AG04450 (cell line): ENCODE results near the gene CFAP57. TPM values are rescaled to one million over a fixed set of nuclear protein-coding genes. Genes with fewer than 3 reads are reported as not detected.

Experiments used
- CTCF ChIA-PET: fragments of 300-600, 350-600 bp; formaldehyde crosslinking; extraction: SDS; loops from one replicate; lab custom pipeline; 2022; ENCODE audit warnings: antibody characterized with exemption, inconsistent platforms; lab: Charles Lee
- POLR2A ChIA-PET: fragments of 350-600 bp; formaldehyde crosslinking; extraction: SDS; loops from one replicate; lab custom pipeline; 2021; ENCODE audit warnings: antibody characterized with exemption, inconsistent platforms; lab: Yijun Ruan, JAX
- DNase-seq: peaks from one replicate; pipeline ENCODE4 v3.0.0-alpha.2; 2011; ENCODE audit warnings: low read depth, low spot score
- H3K27ac ChIP-seq: one replicate; pipeline ENCODE4 v1.5.1; 2012; ENCODE audit warnings: low read depth, low read length, control low read depth
- H3K27me3 ChIP-seq: one replicate; pipeline ENCODE4 v1.6.0; 2012; ENCODE audit warnings: low read length; ENCODE audit not compliant: control insufficient read depth, insufficient read depth
- H3K4me3 ChIP-seq: 2 replicates; pipeline ENCODE4 v1.5.1; 2011; ENCODE audit warnings: mild to moderate bottlenecking, low read depth, low read length, control low read depth
- H3K9me3 ChIP-seq: 2 replicates; pipeline ENCODE4 v1.5.1; 2012; ENCODE audit warnings: low read length; ENCODE audit not compliant: control insufficient read depth, insufficient read depth
- CTCF ChIP-seq: IDR thresholded peaks from 2 replicates; pipeline ENCODE4 v1.5.1; 2011; ENCODE audit warnings: low read depth, low read length, control low read depth, inconsistent platforms
- polyA plus RNA-seq: library from polyadenylated mRNA; depleted of rRNA; stranded (reverse); fragments of >200 nt; gene quantifications from 2 replicates; pipeline ENCODE4 v1.2.3, GENCODE V29; 2011

CFAP57 gene
- polyA plus RNA-seq, 1 experiment = 0.58 TPM

- Histone ChIP-seq H3K4me3 (no peak overlapping the region), H3K9me3 (peaks cover 15% of the 10 kb centered on the region; the same call in 1 of the 2 replicates), H3K27ac (no peak overlapping the region), H3K27me3 (no peaks in the 10 kb centered on the region)
- ChIA-PET CTCF (interaction anchor here (1.0 kb wide), 1 partner anchor 168 kb away, joined by 3 read pairs; no protein-coding TSS in a partner anchor), POLR2A (no interaction called here)
- DNase-seq = no peak
- TF ChIP-seq CTCF = no peak
These were observed 74.5 kb downstream of the CFAP57 start for GRCh38 chr1:43246466-43247213.

- no peak overlapping the region for H3K4me3 ChIP-seq
- no peak overlapping the region for H3K27ac ChIP-seq
- CTCF ChIA-PET = no interaction called here
- no peak for TF ChIP-seq CTCF
- POLR2A ChIA-PET = no interaction called here
- no peak for DNase-seq
- H3K27me3 ChIP-seq = no peaks in the 10 kb centered on the region
- peaks cover 11% of the 10 kb centered on the region; the same call in 1 of the 2 replicates for H3K9me3 ChIP-seq
These were observed 75.3 kb downstream of the CFAP57 start for GRCh38 chr1:43247256-43247921.

GRCh38 chr1:43250351-43250761 is 78.2 kb downstream of the CFAP57 start:
- no peak overlapping the region for H3K4me3 ChIP-seq
- peaks cover 4% of the 10 kb centered on the region for H3K27me3 ChIP-seq
- ChIA-PET POLR2A (no interaction called here), CTCF (no interaction called here)
- DNase-seq = no peak
- no peak for TF ChIP-seq CTCF
- no peak overlapping the region for H3K27ac ChIP-seq
- peaks cover 8% of the 10 kb centered on the region; the same call in 1 of the 2 replicates for H3K9me3 ChIP-seq

GRCh38 chr1:43251024-43251423 is 78.9 kb downstream of the CFAP57 start:
- CTCF ChIA-PET = no interaction called here
- no peak for TF ChIP-seq CTCF
- Histone ChIP-seq H3K27ac (no peak overlapping the region), H3K4me3 (no peak overlapping the region), H3K9me3 (peaks cover 8% of the 10 kb centered on the region; the same call in 1 of the 2 replicates), H3K27me3 (peaks cover 7% of the 10 kb centered on the region)
- POLR2A ChIA-PET = no interaction called here
- no peak for DNase-seq

- no peak for TF ChIP-seq CTCF
- Histone ChIP-seq H3K9me3 (peaks cover 8% of the 10 kb centered on the region; the same call in 1 of the 2 replicates), H3K27me3 (peaks cover 8% of the 10 kb centered on the region), H3K27ac (no peak overlapping the region), H3K4me3 (no peak overlapping the region)
- no peak for DNase-seq
- CTCF ChIA-PET = no interaction called here
- POLR2A ChIA-PET = no interaction called here
These were observed 80.1 kb downstream of the CFAP57 start for GRCh38 chr1:43252225-43252624.
